HG03378 (cell line): Measurements from ENCODE around the gene NOTO.
"Not testable (repeated sequence)": the region's sequence is repeated elsewhere in the genome, so short reads cannot be mapped to it uniquely, and the experiment has no call there.

Experiments used
- ATAC-seq: cut with Tn5 transposase; IDR thresholded peaks from one replicate; pipeline ENCODE4 v1.9.1; 2021; ENCODE audit warnings: mild to moderate bottlenecking, moderate library complexity; ENCODE audit not compliant: unreplicated experiment

The NOTO gene, protein sequence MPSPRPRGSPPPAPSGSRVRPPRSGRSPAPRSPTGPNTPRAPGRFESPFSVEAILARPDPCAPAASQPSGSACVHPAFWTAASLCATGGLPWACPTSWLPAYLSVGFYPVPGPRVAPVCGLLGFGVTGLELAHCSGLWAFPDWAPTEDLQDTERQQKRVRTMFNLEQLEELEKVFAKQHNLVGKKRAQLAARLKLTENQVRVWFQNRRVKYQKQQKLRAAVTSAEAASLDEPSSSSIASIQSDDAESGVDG

DNA sequence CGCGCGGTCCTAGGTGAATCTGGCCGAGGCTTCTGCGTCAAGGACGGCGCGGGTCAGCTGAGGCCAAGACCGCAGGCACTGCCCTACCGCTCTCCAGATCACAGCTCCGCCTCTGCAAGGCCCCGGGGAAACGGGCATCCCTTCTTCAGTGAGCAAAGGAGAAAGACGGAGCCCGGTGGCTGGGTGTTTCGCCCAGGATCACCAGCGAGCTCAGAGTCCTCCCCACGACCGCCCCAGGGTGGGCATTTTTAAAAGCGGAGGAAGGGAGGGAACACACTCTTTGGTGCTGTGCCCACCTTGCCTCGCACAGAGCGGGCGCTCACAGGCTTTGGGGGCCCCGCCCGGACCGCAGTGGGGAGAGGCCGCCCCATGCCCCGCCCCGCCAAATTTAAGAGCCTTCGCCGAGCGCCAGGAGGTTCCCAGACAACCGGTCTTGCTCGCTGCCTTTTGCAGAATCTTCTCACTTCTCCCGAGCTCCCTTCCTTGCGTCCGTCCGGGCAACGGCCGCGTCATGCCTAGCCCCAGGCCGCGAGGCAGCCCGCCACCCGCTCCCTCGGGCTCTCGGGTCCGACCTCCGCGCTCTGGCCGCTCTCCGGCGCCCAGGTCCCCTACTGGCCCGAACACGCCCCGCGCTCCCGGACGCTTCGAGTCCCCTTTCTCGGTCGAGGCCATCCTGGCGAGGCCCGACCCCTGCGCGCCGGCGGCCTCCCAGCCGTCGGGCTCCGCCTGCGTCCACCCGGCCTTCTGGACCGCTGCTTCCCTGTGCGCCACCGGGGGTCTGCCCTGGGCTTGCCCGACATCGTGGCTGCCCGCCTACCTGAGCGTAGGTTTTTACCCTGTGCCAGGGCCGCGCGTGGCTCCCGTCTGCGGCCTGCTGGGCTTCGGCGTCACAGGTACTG lies at the start of gene NOTO:
Gene NOTO, plus strand, starts transcription at position 419 of the 899 bp plus-strand sequence. Its CDS starts 93 bp downstream, at position 512.
- no peak for ATAC-seq

DNA sequence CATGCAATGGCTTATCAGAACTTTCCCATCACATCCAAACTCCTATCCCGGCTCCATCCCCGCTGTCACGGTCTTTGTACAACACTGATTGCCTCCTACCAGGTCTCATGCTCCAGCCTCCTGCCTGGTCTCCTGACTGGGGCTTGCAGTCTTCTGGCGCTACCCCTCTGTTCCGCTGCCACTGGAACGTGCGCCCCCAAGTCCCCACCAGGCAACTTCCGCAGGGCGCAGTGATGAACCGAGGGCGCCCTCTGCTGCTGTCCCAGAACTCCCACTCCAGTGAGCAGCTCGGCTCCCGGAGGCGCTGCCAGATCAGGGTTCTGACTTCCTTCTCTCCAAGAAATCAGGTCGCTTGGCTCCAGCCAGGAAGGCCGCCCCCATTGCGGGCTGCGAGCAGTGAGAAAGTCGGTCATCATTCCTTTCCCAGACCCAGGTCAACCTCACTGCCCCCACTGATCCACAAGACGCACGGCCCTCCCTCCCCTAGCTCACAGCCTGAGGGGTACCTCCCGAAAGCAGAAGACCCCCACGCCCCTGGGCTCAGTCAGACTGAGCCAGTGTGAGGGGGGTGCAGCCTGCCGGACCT lies 45.7 kb upstream of the NOTO start:
- no peak for ATAC-seq

DNA sequence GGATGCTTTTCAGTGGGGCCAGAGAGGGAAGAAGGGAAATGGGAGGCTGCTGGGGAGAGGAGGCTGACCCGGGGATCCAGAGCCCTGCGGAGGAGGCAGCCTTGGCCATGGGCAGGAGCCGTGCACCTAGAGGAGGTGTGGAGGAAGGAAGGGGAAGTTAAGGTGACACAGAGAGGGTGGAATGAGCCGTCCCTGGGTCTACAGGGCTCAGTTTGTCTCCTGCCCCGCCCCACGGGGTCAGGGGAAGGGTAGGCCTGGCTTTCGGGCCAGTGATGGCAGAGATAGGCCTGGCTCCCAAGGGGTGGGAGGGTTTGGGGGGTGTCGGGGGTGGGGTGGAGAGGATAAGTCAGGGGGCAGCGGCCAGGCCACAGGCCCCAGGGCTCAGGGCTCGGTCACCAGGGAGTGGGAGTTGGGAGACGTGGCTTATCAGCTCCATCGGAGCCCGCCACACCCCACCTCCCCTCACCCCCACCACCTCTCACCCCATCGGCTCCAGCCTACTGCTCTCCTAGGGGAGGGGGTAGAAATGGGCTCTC lies 39.5 kb upstream of the NOTO start:
- no peak for ATAC-seq

DNA sequence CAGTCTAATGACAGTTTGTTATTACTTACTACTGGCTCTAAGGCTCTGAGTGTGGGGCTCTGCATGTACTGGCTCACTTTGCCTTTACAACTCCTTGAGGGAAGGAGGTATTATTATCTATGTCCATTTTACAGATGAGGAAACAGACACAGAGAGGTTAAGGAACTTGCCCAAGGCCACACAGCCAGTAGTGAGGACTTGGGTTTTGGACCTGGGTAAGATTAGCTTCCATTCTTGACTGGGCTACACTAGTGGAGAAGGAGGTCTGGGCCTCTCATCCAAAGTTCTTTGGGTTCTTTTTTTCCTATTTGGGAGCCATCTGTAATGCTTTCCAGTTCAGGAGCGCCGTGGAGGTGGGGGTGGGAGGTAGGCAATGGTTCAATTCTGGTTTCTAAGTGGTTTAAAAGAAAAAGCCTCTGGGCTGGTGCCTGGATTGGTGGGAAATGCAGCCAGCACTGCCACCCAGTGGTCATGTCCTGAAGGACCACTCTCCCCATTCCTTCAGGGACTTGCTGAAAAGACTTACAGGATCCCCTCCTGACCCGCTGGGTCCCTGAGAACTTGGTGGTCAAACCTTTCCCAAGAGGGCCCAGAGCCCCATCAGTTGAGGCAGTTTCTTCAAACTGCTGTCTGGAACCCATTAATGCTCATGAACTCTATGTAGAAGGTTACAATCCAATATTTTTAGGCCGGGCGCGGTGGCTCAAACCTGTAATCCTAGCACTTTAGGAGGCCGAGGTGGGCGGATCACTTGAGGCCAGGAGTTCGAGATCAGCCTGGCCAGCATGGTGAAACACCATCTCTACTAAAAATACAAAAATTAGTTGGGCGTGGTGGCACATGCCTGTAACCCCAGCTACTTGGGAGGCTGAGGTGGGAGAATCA lies 38.6 kb upstream of the NOTO start:
- no peak for ATAC-seq

DNA sequence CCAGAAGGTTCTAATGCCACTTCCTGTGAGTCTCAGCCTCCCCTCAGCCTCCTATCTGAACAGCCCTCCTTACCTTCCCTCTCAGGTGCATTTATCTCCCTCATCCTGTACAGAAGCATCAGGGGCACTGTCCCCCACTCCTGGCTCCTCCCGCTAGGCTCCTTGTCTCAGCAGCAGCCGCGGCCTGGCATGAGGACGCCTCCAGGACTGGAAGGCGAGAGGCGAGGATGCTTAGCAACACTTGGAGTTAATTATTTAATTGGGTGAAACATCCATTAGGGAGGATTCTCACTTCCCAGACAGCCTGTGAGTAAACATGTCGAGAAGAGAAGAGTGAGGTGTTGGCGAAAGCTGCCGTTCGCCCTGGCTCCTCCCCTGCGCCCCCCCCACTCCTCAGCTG lies 36.4 kb upstream of the NOTO start:
- ATAC-seq: not testable (repeated sequence)

DNA sequence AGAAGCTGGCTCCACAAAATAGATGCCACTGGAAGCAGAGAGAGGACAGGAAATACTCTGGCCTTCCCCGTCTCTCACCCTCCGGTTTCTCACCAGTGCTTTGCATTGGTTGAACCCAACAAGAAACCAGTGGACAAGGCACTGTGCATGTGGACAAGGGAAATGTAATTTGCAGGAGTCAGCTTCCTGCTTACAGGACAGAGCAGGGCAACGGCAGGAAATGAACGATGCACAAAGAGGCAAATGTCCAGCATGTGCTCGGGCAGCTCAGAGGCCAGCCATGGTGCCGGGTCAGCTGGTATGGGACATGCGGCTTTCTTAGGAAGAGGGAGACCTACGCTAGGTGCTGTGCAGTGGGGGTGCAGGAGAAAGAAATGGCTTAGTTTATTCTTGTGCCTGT lies 35.6 kb upstream of the NOTO start:
- not testable (repeated sequence) for ATAC-seq

DNA sequence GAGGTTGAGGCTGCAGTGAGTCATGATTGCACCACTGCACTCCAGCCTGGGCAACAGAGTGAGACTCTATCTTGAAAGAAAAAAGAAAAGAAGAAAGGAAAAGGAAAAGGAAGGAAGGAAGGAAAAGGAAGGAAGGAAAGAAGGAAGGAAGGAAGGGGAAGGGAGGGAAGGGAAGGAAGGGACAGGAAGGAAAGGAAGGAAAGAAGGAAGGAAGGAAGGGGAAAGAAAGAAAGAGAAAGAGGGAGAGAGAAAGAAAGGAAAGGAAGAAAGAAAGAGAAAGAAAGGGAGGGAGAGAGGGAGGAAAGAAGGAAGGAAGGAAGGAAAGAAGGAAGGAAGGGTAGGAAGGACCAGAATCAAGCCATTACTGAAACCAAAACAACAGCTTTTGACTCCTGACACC lies 34.0 kb upstream of the NOTO start:
- ATAC-seq: not testable (repeated sequence)

DNA sequence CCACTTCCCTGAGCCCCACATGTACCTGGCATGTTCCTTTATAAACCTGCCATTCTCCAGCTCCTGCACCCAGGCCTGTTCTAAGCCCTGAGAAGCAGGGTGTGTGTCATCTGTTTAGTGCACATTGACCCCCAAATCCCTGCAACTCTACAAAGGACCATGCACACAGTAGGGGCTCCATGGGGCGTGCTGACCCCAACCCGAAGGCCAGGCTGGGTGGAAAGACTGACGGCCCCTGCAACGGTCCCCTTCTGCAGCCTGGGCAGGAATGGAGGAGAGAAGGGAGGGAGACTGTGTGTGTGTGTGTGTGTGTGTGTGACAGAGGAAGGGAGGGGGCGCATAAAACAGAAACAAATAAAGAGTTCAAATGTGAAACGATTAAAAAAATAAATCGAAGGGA lies 32.0 kb upstream of the NOTO start:
- not testable (repeated sequence) for ATAC-seq

DNA sequence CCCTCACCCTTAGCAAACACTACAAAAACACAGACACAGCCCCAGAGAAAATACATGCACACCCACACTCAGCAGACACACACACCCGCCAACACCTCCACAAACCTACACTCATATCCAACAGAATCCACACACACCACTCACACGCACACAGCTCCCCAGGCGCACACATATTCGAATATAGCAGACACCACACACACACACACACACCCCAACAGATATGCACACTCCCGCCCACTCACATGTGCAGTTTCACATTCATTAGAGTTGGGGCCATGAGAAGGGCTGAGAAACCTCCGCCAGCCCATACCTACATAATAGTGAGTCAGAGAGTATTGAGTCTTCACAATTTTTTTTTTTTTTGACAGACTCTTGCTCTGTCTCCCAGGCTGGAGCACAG lies 29.4 kb upstream of the NOTO start:
- ATAC-seq: peak; percentile 44

DNA sequence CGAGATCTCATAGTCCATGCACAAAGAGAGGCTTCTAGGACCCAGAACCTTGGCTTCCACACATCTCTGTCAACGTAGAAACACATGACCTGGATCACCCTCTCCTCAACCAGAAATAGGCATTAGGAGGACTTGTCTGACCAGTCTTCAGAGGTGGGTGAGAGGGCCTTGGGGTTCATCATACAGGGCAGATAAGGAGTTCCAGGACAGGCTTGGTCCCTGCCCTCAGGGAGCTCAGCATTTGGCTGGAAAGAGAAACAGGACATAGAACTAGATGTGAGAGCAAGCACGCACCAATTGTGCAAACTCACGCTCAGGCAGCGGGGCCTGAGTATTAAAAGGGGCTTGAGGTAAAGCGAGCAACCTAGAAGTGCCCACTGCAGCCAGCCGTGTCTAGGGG lies 28.6 kb upstream of the NOTO start:
- no peak for ATAC-seq

DNA sequence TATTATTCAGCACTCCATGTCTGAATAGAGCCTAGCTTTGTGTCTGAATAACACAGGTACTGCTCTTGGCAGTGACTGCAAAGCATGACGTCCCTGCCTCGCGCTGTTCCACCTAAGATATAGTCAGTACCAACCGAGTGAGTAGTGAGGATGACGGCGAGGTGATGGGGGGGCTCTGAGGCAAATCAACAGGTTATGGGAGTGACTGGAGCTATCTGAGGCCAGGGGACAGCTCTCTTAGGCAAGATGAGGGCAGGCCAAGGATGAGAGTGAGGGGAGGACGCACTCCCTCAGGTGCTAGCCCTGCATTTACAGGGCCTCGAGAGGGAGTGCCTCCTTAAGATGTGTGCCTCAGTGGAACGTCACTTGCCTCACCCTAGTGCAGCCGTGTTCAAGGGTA lies 28.1 kb upstream of the NOTO start:
- ATAC-seq: no peak

DNA sequence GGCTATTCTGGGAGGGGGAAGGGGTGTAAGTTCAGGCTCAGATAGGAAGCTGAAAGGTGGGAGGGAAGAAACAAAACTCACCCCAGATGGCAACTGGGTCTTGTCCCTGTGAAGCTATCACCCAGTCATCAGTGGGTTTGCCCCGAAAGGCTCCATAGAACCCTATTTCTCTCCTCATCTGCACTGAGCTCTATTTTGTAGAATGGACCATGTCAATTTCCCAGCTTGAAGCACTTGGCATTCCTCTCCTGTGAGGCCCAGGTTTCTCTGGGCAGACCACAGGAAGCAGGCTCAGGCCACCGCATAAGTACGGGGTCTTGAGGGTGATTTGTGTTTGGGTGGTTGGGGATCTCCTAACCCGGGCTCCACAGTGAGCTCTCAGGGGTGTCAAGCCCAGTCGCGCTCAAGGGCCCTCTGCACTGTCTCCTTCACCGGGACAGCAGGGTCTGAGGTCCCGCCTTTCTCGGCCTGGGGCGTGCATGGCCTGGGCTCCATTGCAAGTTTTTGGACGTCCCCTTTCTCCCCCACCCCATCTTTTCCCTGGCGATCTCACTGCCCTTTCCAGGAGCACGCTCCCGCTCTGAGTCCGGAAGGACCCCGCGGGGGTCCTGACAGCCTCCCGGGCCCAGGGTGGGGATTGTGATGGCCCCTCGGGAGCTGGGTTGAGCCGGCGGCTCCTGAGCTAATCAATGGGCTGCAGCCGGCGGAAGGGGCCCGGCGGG lies 27.3 kb upstream of the NOTO start:
- ATAC-seq: no peak

DNA sequence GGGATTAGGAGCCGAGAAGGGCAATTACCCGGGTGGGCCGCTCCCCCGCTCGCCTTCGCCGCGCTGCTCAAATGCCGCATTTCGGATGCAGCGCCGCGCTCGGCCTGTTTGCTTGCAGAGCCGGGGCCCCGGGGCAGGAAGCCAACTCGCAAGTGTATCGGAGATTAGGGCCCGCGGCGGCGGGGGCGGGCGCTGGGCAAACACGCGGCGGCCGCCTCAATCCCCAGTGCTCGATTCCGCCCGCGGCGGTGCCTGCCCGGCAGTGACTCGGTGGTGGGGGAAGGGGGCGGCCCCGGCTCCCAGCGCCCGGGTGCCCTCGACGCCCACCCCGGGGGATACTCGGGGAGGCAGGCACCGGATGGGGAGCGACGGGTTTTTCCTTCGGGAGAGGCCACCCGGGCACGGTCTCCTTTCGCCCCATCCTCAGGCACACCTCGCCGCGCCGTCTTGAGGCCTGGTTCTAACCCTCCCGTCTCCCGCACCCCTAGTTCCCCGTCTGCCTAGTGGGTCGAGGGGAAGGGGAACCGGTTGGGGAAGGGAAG lies 26.6 kb upstream of the NOTO start:
- no peak for ATAC-seq

DNA sequence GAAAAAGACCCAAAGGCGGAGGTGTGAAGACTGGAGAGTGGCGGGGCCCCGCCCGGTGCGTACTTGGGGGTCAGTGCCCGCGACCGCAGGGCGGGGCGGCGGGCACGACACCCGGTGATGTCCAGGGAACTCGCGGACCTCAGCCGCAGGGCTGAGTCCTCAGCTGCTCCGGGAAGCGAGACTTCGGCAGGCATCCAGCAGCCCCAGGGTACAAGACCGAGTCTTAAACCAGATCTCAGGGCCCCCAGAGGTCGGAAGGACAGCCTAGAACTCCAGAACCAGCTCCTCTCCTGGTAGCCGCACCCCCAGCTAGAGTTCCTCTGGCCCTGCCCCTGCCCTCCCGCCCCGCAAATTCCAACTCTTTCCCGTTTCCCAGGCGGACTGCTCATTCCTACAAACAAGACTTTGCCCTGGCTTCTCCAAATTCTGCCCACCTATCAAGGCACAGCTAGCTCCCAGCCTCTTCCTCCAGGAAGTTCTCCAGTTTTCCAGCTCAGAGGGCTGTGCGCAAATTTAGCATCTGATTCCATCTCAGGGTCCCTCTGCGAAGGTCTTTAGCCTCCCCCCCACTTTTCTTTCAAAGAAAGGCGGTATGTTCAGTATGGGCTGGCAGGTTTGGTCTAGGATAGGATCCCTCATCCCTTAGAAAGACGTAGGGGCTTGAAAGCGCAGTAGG lies 26.0 kb upstream of the NOTO start:
- ATAC-seq: no peak

DNA sequence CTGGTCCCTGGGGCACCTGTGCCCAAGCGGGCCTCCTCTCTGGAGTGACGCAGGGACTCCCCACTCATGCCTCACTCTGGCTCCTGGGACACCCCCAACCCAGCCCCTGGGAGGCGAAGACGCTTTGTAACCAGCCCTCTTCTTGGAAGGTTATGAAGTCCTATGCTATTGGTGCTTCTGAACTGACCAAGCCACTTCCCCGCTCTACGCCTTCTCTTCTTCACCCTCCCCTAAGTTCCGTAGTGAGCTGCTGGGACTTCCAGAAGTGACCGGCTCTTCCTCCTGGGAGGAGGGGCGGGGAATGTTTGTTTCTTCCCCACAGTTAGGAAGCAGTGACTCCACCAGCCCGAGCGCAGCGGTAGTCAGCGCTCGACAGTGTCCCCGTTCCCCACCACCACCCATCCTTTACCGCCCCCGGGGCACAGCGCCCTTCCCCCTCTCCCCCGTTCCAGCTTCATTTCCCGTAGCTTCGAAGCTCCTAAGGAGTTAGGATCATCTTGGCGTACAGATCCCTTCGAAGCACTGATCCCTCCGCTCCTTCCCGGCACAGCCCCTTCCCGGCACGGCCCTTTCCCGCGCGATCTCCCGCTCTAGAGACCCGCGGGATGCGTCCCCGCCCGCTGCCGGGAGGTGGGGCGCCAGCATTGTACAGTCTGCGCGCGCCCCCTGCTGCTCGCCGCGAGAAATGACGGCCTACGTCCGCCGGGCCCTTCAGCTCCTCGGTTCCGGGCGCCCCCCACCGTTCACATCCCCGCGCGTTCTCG lies 25.3 kb upstream of the NOTO start:
- ATAC-seq: peak; percentile 71

DNA sequence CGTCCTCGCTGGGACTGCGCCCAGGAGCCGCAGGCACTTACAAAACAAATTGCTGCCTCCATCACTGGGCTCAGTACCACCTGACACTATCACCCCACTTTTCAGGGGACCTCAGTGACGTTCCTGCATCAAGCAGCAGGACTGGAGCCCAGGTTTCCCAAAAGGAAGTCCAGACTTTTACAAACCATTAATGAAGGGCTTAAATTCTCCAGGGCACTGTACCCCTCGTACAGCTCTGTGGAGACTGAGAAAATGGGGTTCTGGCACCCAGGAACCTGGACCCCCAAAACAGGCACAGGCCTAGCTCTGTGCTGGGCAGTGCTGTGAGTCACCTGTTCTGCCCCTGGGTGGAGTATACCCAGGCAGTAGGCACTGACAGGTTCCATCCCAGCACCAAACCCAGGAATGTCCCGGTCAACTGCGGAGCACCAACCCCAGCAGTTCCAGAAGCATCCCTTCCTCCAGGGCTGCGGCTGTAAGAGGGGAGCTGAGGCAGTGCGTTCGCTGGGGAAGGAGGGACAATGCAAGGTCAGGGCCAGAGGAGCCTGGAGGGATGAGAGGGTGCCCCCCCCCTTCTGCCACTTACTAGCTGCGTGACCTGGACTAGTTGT lies 24.6 kb upstream of the NOTO start:
- no peak for ATAC-seq

DNA sequence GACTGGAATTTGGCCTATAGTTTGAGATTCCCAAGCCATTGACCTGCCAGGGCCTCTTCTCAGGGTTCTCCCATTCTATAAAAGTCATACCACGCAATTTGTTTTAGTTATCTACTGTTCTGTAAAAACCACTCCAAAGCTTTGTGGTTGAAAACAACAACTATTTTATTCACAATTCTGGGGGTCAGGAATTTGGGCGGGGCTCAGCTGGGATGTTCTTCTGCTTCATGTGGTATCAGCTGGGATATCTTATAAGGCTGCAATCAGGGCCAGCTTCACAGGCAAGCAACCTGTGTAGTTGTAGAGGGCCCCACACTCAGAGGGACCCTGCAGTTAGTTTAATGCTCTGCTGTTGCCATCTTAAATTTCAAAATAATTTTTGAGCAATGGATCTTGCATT lies 16.4 kb upstream of the NOTO start:
- ATAC-seq: no peak

DNA sequence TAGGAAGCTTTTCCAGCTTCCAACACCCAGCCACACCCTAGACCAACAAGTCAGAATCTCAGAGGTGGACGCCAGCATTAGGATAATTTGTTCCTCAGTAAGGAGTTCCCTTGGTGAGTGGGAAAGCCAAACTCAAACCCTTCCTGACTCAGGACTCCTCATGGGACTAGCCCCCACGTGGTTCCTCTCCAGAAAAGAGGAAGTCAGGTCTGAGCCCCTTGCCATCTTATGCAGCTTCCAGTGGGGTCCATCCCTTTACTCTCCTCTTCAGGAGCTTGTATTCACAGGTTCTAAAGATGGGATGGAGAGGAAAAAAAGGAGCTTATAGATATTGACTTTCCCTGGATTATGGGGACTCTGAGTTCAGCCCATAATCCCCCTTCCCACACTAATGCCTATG lies 14.8 kb upstream of the NOTO start:
- no peak for ATAC-seq
